Immature natural killer cell (primary cell): Measurements from ENCODE around the gene CPPED1. TPM values are rescaled to one million over a fixed set of nuclear protein-coding genes. Genes with fewer than 3 reads are reported as not detected.
"Not testable (repeated sequence)": the region's sequence is repeated elsewhere in the genome, so short reads cannot be mapped to it uniquely, and the experiment has no call there.

Source experiments
- DNase-seq, 3 donors: peaks; one replicate each; pipeline ENCODE4 v3.0.0; 2022; ENCODE audit warnings: mixed read lengths in 1 of 3
- H3K27ac Mint-ChIP-seq, 6 donors: one replicate each; pipeline ENCODE4 v1.8.0; 2020; ENCODE audit warnings: mixed read lengths in 6 of 6, mild to moderate bottlenecking in 5 of 6, inconsistent platforms in 4 of 6, moderate library complexity in 3 of 6
- H3K27me3 Mint-ChIP-seq, 3 donors: one replicate each; pipeline ENCODE4 v1.8.0; 2020 to 2021; ENCODE audit warnings: low read depth in 3 of 3, mild to moderate bottlenecking in 3 of 3, mixed read lengths in 3 of 3, moderate library complexity in 3 of 3, inconsistent platforms in 1 of 3
- H3K36me3 Mint-ChIP-seq, 3 donors: one replicate each; pipeline ENCODE4 v1.8.0; 2020; ENCODE audit warnings: mixed read lengths in 3 of 3, inconsistent platforms in 2 of 3, mild to moderate bottlenecking in 2 of 3
- H3K4me1 Mint-ChIP-seq, 2 donors: one replicate each; pipeline ENCODE4 v1.8.0; 2020; ENCODE audit warnings: inconsistent platforms in 2 of 2, mild to moderate bottlenecking in 2 of 2, mixed read lengths in 2 of 2, moderate library complexity in 1 of 2
- H3K4me3 Mint-ChIP-seq, 5 donors: one replicate each; pipeline ENCODE4 v1.8.0; 2020; ENCODE audit warnings: mild to moderate bottlenecking in 5 of 5, mixed read lengths in 5 of 5, inconsistent platforms in 3 of 5, moderate library complexity in 3 of 5
- H3K9me3 Mint-ChIP-seq, 6 donors: one replicate each; pipeline ENCODE4 v1.8.0; 2020; ENCODE audit warnings: mild to moderate bottlenecking in 6 of 6, mixed read lengths in 6 of 6, inconsistent platforms in 4 of 6, moderate library complexity in 3 of 6
- polyA plus RNA-seq, 3 donors: library from polyadenylated mRNA; unstranded; fragments of 300-500 nt; fragmentation: Illumina TruSeq; gene quantifications; one replicate each; pipeline ENCODE4 v1.2.3, GENCODE V29; 2021

Gene CPPED1
- polyA plus RNA-seq, 3 donors from 2014 or later: 10.0 to 15.4 (median 15.2) TPM

GRCh38 chr16:12816791-12817214, 13.1 kb upstream of the CPPED1 start:
- not testable (repeated sequence) for H3K36me3 Mint-ChIP-seq, H3K27ac Mint-ChIP-seq, H3K9me3 Mint-ChIP-seq, DNase-seq, H3K27me3 Mint-ChIP-seq, H3K4me1 Mint-ChIP-seq, H3K4me3 Mint-ChIP-seq

GRCh38 chr16:12815361-12815760, 11.7 kb upstream of the CPPED1 start:
- no peak for DNase-seq
- Mint-ChIP-seq H3K27me3 (peaks cover 1 to 9% (median 2%) of the 10 kb centered on the region in 3 donors), H3K27ac (no peak overlapping the region), H3K4me1 (no peaks in the 10 kb centered on the region), H3K9me3 (peaks cover 0 to 1% (median 0%) of the 10 kb centered on the region in 6 donors), H3K4me3 (no peak overlapping the region), H3K36me3 (no peaks in the 10 kb centered on the region)

GRCh38 chr16:12813734-12814133, 10.0 kb upstream of the CPPED1 start:
- not testable (repeated sequence) for H3K4me1 Mint-ChIP-seq, DNase-seq, H3K9me3 Mint-ChIP-seq, H3K36me3 Mint-ChIP-seq, H3K27ac Mint-ChIP-seq, H3K4me3 Mint-ChIP-seq
- H3K27me3 Mint-ChIP-seq: peaks cover 1 to 11% (median 3%) of the 10 kb centered on the region in 3 donors

GRCh38 chr16:12813321-12813720, 9.6 kb upstream of the CPPED1 start:
- not testable (repeated sequence) for DNase-seq, H3K4me3 Mint-ChIP-seq, H3K9me3 Mint-ChIP-seq, H3K27ac Mint-ChIP-seq, H3K36me3 Mint-ChIP-seq, H3K4me1 Mint-ChIP-seq
- H3K27me3 Mint-ChIP-seq: peaks cover 1 to 11% (median 3%) of the 10 kb centered on the region in 3 donors

- no peaks in the 10 kb centered on the region for H3K4me1 Mint-ChIP-seq
- no peak for DNase-seq
- H3K4me3 Mint-ChIP-seq: no peak overlapping the region
- H3K9me3 Mint-ChIP-seq: no peaks in the 10 kb centered on the region
- H3K36me3 Mint-ChIP-seq: peaks cover 0 to 4% (median 0%) of the 10 kb centered on the region in 3 donors
- H3K27me3 Mint-ChIP-seq: peaks cover 1 to 13% (median 3%) of the 10 kb centered on the region in 3 donors
- peak overlapping the region in 1 of 6 donors; percentile 40 for H3K27ac Mint-ChIP-seq
These were observed 8.0 kb upstream of the CPPED1 start for GRCh38 chr16:12811441-12812383.

- Mint-ChIP-seq H3K9me3 (no peaks in the 10 kb centered on the region), H3K36me3 (peaks cover 0 to 4% (median 0%) of the 10 kb centered on the region in 3 donors), H3K27ac (no peak overlapping the region), H3K27me3 (peaks cover 5 to 12% (median 8%) of the 10 kb centered on the region in 3 donors), H3K4me3 (peak overlapping the region in 4 of 5 donors; percentile 57 to 90 (median 80)), H3K4me1 (peaks cover 25 to 30% of the 10 kb centered on the region in 2 donors)
- DNase-seq: no peak
These were observed 1.4 kb upstream of the CPPED1 start for GRCh38 chr16:12805066-12805465.

GRCh38 chr16:12804395-12804794, 708 bp upstream of the CPPED1 start:
- H3K27me3 Mint-ChIP-seq: peaks cover 5 to 10% (median 6%) of the 10 kb centered on the region in 3 donors
- H3K4me3 Mint-ChIP-seq: peak overlapping the region; percentile 75 to 96 (median 86)
- peak overlapping the region in 2 of 6 donors; percentile 37 to 46 for H3K27ac Mint-ChIP-seq
- no peaks in the 10 kb centered on the region for H3K9me3 Mint-ChIP-seq
- DNase-seq: no peak
- peaks cover 25 to 30% of the 10 kb centered on the region in 2 donors for H3K4me1 Mint-ChIP-seq
- peaks cover 0 to 1% (median 0%) of the 10 kb centered on the region in 3 donors for H3K36me3 Mint-ChIP-seq

GRCh38 chr16:12802661-12803060, 1.0 kb downstream of the CPPED1 start:
- no peaks in the 10 kb centered on the region for H3K36me3 Mint-ChIP-seq
- H3K4me3 Mint-ChIP-seq: peak overlapping the region; percentile 86 to 96 (median 93)
- peaks cover 4 to 10% (median 5%) of the 10 kb centered on the region in 3 donors for H3K27me3 Mint-ChIP-seq
- peak overlapping the region; percentile 22 to 91 (median 87) for H3K27ac Mint-ChIP-seq
- DNase-seq: no peak
- H3K9me3 Mint-ChIP-seq: no peaks in the 10 kb centered on the region
- H3K4me1 Mint-ChIP-seq: peaks cover 25 to 30% of the 10 kb centered on the region in 2 donors

- Mint-ChIP-seq H3K4me1 (peaks cover 25 to 30% of the 10 kb centered on the region in 2 donors), H3K36me3 (no peaks in the 10 kb centered on the region), H3K9me3 (no peaks in the 10 kb centered on the region), H3K27ac (peak overlapping the region in 1 of 6 donors; percentile 72), H3K27me3 (peaks cover 2 to 12% (median 5%) of the 10 kb centered on the region in 3 donors), H3K4me3 (peak overlapping the region; percentile 63 to 95 (median 90))
- no peak for DNase-seq
These were observed 1.6 kb downstream of the CPPED1 start for GRCh38 chr16:12802048-12802447.

GRCh38 chr16:12801511-12802042, 2.1 kb downstream of the CPPED1 start:
- DNase-seq: no peak
- Mint-ChIP-seq H3K4me3 (peak overlapping the region; percentile 59 to 95 (median 86)), H3K27ac (peak overlapping the region in 3 of 6 donors; percentile 37 to 72 (median 64)), H3K4me1 (peaks cover 25 to 30% of the 10 kb centered on the region in 2 donors), H3K27me3 (peaks cover under 1 to 13% (median 5%) of the 10 kb centered on the region in 3 donors), H3K9me3 (no peaks in the 10 kb centered on the region), H3K36me3 (no peaks in the 10 kb centered on the region)

GRCh38 chr16:12800817-12801216, 2.9 kb downstream of the CPPED1 start:
- Mint-ChIP-seq H3K4me3 (peak overlapping the region in 1 of 5 donors; percentile 19), H3K36me3 (no peaks in the 10 kb centered on the region)

GRCh38 chr16:12799996-12800395, 3.7 kb downstream of the CPPED1 start:
- H3K36me3 Mint-ChIP-seq, H3K4me3 Mint-ChIP-seq, DNase-seq, H3K9me3 Mint-ChIP-seq, H3K27ac Mint-ChIP-seq: not testable (repeated sequence)
- Mint-ChIP-seq H3K4me1 (peaks cover 25 to 30% of the 10 kb centered on the region in 2 donors), H3K27me3 (peaks cover 0 to 11% (median 5%) of the 10 kb centered on the region in 3 donors)

More at GRCh38 chr16:12800817-12801216, 2.9 kb downstream of the CPPED1 start:
- Mint-ChIP-seq H3K4me1 (peaks cover 25 to 30% of the 10 kb centered on the region in 2 donors), H3K27me3 (peaks cover 0 to 13% (median 5%) of the 10 kb centered on the region in 3 donors), H3K9me3 (no peaks in the 10 kb centered on the region), H3K27ac (no peak overlapping the region)
- no peak for DNase-seq

- H3K27ac Mint-ChIP-seq: no peak overlapping the region
- peaks cover 18 to 22% of the 10 kb centered on the region in 2 donors for H3K4me1 Mint-ChIP-seq
- no peak overlapping the region for H3K4me3 Mint-ChIP-seq
- H3K36me3 Mint-ChIP-seq: no peaks in the 10 kb centered on the region
- no peak for DNase-seq
- peaks cover 0 to 11% (median 5%) of the 10 kb centered on the region in 3 donors for H3K27me3 Mint-ChIP-seq
- no peaks in the 10 kb centered on the region for H3K9me3 Mint-ChIP-seq
These were observed 4.8 kb downstream of the CPPED1 start for GRCh38 chr16:12798846-12799245.

- Mint-ChIP-seq H3K4me1 (peaks cover 14 to 18% of the 10 kb centered on the region in 2 donors), H3K9me3 (no peaks in the 10 kb centered on the region), H3K4me3 (no peak overlapping the region), H3K27ac (no peak overlapping the region), H3K36me3 (no peaks in the 10 kb centered on the region), H3K27me3 (peaks cover 0 to 9% (median 2%) of the 10 kb centered on the region in 3 donors)
- DNase-seq: no peak
These were observed 5.5 kb downstream of the CPPED1 start for GRCh38 chr16:12798171-12798570.
